ENCODE measurements around the gene EPHB4. TPM values are rescaled to one million over a fixed set of nuclear protein-coding genes. Genes with fewer than 3 reads are reported as not detected.
A peak's percentile ranks its signal among the peaks of the same experiment; 100 is the strongest.

The EPHB4 gene
- total RNA-seq, 1 experiment from 2014 or later = 135 TPM

- Histone ChIP-seq H3K9me3 (ENCODE audit: control insufficient read depth, low read depth, low read length) (no peaks in the 10 kb centered on the region), H3K23ac (ENCODE audit: insufficient read length, low read depth, low read length) (no peak overlapping the region), H2BK20ac (ENCODE audit: low read depth, low read length, poor library complexity, severe bottlenecking) (no peak overlapping the region), H2BK12ac (ENCODE audit: insufficient read length, low read depth, low read length) (no peak overlapping the region), H3K4ac (ENCODE audit: low read depth, low read length) (peak overlapping the region; percentile 30; the same call in 1 of the 2 replicates), H3K23me2 (ENCODE audit: insufficient read length, low read depth, low read length, poor library complexity, severe bottlenecking) (peaks cover 4% of the 10 kb centered on the region), H2AK5ac (ENCODE audit: insufficient read length, low read length) (no peak overlapping the region), H3K4me1 (ENCODE audit: insufficient read depth, low read length) (peaks cover 3% of the 10 kb centered on the region; the same call in 1 of the 2 replicates), H3K9ac (ENCODE audit: extremely low read depth, insufficient read length, low read length) (peak overlapping the region; percentile 44), H3T11ph (ENCODE audit: low read length) (no peak overlapping the region), H3K79me2 (ENCODE audit: insufficient read depth, low read length) (no peaks in the 10 kb centered on the region), H2BK15ac (ENCODE audit: low read depth, low read length) (no peak overlapping the region), H2BK120ac (ENCODE audit: low read depth, low read length, poor library complexity, severe bottlenecking) (no peak overlapping the region), H2BK5ac (ENCODE audit: insufficient read length, low read length) (no peak overlapping the region), H4K20me1 (ENCODE audit: control insufficient read depth, insufficient read depth, insufficient read length) (no peaks in the 10 kb centered on the region), H2AFZ (ENCODE audit: low read length) (no peak overlapping the region), H3K79me1 (ENCODE audit: insufficient read depth, low read depth, low read length, poor library complexity, severe bottlenecking) (no peaks in the 10 kb centered on the region), H3K4me2 (ENCODE audit: insufficient read depth, insufficient read length, low read length) (peak overlapping the region; percentile 59), H4K5ac (ENCODE audit: insufficient read length, low read depth, low read length) (no peak overlapping the region), H3K27ac (ENCODE audit: insufficient read length, low read depth, low read length) (peak overlapping the region; percentile 89), H4K91ac (ENCODE audit: insufficient read length, low read depth, low read length) (no peak overlapping the region), H3K56ac (ENCODE audit: insufficient read length, low read depth, low read length) (no peak overlapping the region), H4K8ac (replicated peaks; ENCODE audit: insufficient read length, low read depth, low read length) (no peak overlapping the region), H3K18ac (ENCODE audit: insufficient read length, low read depth, low read length) (peak overlapping the region; percentile 87), H3K14ac (ENCODE audit: insufficient read depth, low read length) (peak overlapping the region; percentile 59; the same call in 1 of the 2 replicates), H3K27me3 (ENCODE audit: insufficient read depth, low read length) (no peaks in the 10 kb centered on the region)
- TF ChIP-seq CTCF (conservative IDR thresholded peaks at IDR 0.05) = no peak
- peak; percentile 97 for DNase-seq
- Mint-ChIP-seq H3K27me3 (ENCODE audit: low read depth) (no peaks in the 10 kb centered on the region), H3K4me1 (peaks cover 26 to 28% of the 10 kb centered on the region in 2 experiments), H3K4me3 (peak overlapping the region; percentile 61 to 82), H3K9me3 (no peaks in the 10 kb centered on the region), H3K27ac (peak overlapping the region; percentile 98 to 99 (median 99)), H3K36me3 (ENCODE audit: insufficient read depth in 1 of 3, low read depth in 3 of 3) (peaks cover 6 to 8% (median 6%) of the 10 kb centered on the region in 3 experiments; a peak in 6 of 7 replicates)
- no CpG with 5 or more reads among the region's 17 CpGs for WGBS (ENCODE audit: extremely low coverage, insufficient read length, low lambda C conversion rate)
These were observed 8.8 kb upstream of the EPHB4 start for GRCh38 chr7:100835903-100836811.
